ENCODE data around the gene TREH.
"Not testable (repeated sequence)": the region's sequence is repeated elsewhere in the genome, so short reads cannot be mapped to it uniquely, and the experiment has no call there.

- TF ChIP-seq POLR2AphosphoS5, EP300, POLR2A (IDR thresholded peaks at IDR 0.05): not testable (repeated sequence)
- TF ChIP-seq, protein P1, sequence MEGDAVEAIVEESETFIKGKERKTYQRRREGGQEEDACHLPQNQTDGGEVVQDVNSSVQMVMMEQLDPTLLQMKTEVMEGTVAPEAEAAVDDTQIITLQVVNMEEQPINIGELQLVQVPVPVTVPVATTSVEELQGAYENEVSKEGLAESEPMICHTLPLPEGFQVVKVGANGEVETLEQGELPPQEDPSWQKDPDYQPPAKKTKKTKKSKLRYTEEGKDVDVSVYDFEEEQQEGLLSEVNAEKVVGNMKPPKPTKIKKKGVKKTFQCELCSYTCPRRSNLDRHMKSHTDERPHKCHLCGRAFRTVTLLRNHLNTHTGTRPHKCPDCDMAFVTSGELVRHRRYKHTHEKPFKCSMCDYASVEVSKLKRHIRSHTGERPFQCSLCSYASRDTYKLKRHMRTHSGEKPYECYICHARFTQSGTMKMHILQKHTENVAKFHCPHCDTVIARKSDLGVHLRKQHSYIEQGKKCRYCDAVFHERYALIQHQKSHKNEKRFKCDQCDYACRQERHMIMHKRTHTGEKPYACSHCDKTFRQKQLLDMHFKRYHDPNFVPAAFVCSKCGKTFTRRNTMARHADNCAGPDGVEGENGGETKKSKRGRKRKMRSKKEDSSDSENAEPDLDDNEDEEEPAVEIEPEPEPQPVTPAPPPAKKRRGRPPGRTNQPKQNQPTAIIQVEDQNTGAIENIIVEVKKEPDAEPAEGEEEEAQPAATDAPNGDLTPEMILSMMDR (IDR thresholded peaks at IDR 0.05), result not testable (repeated sequence)
Observed at GRCh38 chr11:118688339-118688738, 8.9 kb upstream of the TREH start.

Data from sigmoid colon (tissue), 4 donors.